NCI-H2227 (cell line): Measurements from ENCODE around the gene MICAL2.

Experiments used
- DNase-seq: peaks from one replicate; lab custom pipeline; 2025; ENCODE audit not compliant: unreplicated experiment; lab: John Stamatoyannopoulos, UW

MICAL2 gene

DNA sequence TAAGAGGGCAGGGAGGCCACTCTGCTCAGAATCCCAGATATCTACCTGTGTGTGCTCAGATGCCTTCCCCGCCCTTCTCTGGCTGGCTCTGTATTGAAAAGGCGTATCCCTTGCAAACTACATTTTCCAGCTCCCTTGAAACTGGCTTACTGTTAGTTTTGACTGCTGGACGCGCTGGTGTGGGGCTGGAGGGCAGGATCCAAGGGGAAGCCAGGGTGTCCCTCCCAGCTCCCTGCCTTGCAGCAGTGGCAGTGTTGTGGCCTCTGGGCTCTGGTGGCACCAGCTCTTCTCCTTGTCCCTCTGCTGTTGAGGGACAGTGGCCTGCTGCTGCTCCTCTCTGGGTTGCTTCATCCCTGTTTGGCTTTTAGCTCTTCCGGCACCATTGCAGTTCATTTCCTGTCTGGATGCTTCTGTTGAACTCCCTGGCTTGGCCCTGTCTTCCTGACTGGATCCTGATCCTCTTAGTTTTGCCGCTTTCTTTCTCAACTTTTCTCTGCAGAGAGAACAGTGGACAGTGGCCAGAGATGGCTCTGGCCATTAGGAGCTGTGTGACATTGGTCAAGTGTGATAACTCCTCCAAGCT is 159.9 kb downstream of the MICAL2 start:
- no peak for DNase-seq

GRCh38 chr11:12270817-12271216 is 160.4 kb downstream of the MICAL2 start:
- no peak for DNase-seq

DNA sequence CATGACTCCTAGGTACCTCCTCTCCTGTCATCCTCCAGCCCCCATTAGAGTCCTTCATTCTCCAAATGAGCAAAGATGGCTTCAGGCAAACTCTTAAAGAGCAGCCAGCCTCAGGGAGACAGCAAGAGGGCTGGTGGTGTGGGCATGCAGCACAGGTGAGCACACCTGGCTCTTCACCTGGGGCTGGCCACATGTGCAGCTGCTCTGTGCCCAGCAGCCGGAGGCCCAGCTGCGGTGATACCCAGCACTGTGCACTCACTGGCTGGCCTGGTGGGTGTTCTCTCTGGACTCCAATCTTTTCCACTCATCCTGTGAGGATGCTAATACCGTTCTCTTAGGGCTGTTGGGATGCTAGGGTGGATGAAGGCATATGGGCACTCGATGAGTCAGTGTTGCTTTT is 160.9 kb downstream of the MICAL2 start:
- DNase-seq = no peak

DNA sequence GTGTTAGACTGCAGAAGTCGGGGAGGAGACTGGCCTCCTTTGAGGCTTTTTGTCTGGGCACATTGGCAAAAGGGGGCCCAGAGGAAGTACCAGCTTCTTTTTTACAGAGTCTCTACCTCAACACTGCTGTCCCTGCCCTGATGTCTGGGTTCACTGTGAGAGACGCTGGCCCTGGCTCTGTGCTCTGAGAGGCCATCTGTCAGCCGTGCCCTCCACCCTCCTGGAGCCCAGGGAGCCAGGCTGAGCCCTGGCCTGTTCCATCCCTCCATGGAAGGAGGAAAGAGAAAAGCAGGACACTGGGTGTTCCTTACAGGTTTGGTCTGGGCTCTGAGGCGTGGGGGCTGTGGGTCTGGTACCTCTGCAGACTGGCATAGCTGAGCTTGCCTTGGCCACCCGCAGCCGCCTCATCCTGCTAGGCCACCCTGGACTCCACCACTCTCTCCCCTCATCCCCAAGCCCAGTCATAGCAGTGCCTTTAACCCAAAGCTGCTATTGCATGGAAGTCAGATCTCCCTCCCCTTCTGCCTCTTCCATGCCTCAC is 161.5 kb downstream of the MICAL2 start:
- no peak for DNase-seq

GRCh38 chr11:12272821-12273617 is 162.6 kb downstream of the MICAL2 start:
- DNase-seq = no peak

- no peak for DNase-seq
Measured at GRCh38 chr11:12273618-12273995, 163.2 kb downstream of the MICAL2 start.

DNA sequence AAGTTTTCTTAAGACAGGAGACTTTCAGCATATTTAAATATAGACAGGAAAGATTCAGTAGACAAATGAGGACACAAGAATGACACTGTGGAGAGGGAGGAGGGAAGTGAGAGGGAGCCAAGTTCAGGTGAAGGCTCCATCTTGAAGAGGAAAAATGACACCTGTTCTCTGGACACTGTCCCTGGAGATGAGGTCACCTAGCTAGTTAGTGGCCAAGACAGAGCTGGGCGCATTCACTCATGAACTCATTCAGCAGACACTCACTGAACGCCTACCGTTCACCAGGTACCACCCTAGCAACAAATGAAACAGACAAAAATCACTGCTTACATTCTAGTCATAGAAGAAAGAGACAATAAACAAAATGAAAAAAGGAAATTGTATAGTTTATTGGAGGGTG is 163.7 kb downstream of the MICAL2 start:
- no peak for DNase-seq

DNA sequence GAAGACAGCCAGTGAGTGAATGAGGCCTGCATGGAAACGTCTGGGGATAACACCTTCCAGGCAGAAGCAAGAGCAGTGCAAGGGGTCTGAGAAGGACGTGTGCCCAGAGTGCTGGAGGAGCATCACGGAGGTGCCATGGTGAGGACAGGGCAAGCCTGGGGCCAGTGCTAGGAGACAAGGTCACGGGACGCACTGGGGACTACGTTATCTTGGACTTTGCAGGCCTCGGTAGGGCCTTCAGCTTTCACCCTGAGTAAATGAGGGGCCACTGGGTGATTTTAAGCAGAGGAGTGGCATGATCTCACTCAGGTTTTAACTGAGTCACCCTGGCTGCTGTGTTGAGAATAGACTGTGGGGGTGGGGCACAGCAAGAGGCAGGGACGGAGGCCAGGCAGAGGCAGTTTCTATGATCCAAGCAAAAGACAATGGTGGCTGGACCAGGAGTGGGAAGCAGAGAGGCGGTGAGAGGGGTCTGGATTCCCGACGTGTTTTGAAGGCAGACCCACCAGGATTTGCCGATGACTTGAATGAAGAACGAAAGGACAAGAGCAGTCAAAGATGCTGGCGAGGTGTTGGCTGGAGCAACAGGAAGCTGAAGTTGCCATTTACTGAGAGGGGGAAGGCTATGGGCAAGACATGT is 164.3 kb downstream of the MICAL2 start:
- no peak for DNase-seq

DNA sequence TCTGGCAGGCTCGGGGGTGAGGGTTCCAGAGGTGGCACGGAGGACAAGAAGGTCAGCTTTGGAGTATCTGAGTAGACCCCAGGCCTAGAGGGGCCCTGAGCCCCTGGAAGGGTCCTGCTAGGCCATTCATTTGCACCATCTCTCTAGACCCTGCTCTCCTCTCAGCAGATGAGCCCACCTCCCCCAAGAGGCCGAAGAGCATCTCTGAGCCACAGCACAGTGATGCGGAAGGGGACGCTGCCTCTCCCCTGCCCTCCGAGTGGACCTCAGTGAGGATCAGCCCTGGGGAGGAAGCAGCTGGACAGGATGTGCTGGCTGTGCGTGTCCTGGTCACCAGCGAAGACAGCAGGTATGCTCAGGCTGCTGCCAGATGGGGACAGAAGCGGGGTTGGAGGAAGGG is 165.4 kb downstream of the MICAL2 start:
- DNase-seq = no peak

DNA sequence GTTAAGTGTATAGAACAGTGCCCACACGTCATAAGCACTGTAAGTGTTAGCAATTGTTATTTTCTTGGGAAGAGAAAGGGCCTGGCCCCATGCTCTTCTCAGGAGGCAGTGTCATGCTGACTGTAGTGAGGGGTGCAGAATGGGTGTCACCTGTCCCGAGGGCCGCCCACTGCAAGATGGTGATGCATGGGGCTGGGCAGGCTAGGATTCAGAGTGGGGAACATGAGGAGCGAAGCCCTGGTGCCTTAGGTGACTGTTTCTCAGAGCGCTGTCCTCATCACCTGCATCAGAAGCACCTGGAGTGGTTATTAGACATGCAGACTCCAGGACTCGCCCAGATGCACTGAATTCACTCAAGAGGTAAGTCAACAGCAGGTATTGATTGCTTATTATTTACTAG is 166.0 kb downstream of the MICAL2 start:
- DNase-seq = no peak

GRCh38 chr11:12276831-12277475 is 166.6 kb downstream of the MICAL2 start:
- DNase-seq = no peak

DNA sequence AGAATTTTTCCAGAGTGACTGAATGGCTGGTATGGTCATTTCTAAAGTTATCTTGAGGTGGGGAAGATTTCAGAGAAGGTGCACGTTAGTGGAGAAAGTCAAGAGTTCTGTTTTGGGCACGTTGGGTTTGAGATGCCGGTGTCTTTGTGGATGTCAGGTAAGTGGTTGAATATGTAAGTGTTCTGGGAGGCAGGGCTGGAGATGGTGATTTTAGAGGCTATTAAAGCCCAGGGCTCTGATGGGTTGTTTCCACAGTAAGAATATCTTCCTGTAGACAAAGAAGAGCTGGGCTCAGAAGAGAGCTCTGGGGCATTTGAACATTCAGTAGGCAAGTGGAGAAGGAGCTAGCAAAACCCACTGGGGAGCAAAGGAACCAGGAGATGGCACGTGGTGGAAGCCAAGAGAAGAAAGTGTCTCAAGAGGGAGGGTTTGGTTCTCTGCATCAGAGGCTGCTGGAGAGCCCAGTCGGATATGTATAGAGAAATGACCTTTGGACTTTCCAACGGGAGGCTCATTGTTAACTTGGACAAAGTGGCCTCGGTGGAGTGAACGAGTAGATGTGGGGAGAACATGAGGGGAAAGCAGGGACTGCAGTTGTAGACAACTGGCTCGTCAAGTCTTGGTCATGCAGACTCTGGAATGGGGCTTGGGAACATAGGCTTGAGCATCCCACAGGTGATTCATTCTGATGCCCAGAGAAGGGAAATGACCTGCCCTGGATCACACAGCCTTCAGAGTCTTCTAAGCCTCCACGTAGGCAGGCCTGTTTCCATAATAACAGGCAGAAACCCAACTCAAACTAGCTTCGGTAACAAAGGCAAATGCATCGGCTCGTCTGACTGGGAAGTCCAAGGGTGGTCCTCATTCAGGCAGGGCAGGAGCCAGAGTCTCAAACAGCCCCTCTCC is 168.6 kb downstream of the MICAL2 start:
- no peak for DNase-seq

DNA sequence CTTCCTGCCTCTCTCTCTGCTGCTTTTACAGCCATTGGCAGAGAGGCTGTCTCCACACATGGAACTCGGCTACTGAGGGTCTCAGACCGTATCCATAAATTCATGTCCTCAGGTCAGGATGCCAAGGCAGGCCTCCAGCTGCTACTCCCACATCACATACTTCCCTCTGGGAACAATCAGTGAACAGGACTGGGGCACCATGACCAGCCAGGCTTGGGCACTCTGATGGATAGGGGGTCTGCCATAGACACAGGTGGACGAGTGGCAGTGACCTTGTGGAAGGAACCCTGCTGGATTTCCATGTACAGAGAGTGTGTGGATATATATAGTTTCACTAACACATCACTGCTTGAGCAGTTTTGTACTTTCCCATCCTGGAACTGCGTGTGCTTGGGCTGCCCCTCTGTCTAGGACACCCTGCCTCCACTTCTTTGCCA is 169.3 kb downstream of the MICAL2 start:
- no peak for DNase-seq

GRCh38 chr11:12280199-12280837 is 169.9 kb downstream of the MICAL2 start:
- DNase-seq = no peak

GRCh38 chr11:12280838-12281565 is 170.6 kb downstream of the MICAL2 start:
- no peak for DNase-seq

DNA sequence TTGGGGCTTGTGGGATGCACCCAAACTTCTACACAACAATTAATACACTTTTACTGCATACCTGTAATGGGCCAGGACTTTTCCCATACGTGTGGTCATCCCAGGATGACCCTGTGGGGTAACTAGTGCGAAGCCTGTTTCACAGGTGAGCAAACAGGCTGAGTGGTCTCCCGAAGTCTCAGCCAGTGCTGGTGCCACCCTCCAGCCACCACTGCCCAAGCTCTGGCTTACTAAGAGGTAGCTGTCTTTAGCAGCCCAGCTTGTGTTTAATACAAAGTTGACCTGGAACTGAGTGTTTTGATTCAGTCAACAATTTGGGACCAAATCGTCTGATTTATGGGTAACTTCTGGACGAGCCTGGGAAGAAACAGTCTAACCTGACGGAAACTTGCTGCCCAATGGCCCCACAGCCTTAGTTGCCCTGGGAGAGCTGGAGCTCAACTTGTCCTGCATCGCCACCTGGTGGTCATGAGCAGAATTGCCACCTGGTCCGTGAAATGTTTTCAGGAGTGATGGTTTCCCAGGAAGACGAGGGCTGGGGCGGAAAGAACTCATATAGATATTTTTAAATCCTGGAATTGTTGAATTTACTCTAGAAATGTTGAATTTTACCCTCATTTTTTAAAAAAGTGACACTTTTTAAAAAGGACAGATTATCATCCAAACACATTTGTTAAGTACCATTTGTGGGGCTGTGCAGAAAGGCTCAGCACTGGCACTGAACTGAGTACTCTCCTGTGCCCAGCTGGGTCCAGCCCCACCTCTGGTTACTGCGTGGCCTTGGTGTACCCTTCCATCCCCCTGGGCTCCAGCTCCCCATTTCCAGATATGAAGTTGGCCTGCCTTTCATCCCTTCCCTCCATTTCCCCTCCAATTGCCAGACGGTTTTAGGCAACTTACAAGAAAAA is 171.4 kb downstream of the MICAL2 start:
- peak; percentile 91 for DNase-seq

- no peak for DNase-seq
Measured at GRCh38 chr11:12282676-12283075, 172.3 kb downstream of the MICAL2 start.

DNA sequence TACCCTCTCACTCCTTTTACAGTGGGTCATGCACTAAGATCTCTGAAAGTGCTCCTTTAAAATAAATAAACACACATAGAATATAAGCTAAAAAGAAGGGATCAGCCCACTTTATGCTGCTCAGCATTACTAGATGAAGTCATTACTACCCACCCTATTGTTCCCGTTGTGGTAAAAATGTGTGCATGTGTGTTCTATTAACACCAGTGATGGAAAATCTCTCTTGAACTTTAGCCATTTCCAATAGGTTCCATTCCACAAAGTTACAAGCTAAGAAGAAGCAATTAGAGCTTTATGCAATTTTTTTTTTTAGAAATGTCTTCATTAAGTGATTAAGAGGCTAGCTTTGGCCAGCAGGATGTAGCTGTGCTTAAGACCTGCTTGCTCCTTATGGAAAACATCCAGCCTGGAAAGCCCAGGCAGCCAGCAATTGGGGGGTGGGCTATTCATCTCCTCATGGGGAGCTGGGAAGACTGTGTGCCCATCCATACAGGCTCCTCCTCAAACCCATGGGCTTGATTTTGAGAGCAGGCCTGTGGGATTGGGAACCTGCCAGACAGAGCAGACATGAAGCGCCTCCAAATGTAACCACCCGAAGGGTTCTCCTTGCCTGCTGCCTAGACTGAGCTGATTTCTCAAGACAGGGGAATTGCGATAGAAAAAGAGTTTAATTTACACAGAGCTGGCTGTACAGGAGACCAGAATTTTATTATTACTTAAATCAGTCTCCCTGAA is 174.1 kb downstream of the MICAL2 start:
- no peak for DNase-seq
